ENCODE data around the gene PCED1B.

DNA sequence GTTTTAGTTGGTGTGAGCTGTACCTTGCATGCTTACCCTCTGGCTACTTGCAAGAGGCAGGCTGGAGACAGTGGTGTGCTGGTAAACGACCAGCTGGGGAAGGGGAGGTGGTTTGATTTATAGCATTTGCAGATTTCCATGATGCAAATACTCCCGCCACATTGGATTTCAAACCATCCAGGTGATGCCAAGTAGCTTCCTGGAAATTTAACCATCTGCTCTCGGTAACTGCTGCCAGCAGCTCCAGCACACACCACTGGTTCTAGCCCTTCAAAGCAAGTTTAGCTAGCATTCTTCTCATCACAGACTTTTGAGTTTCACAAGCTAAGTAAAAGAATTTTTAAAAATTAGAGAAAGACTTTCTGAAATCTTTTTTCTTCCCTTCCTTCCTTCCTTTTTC lies 104.8 kb downstream of the PCED1B start:
- TF ChIP-seq, protein P1, sequence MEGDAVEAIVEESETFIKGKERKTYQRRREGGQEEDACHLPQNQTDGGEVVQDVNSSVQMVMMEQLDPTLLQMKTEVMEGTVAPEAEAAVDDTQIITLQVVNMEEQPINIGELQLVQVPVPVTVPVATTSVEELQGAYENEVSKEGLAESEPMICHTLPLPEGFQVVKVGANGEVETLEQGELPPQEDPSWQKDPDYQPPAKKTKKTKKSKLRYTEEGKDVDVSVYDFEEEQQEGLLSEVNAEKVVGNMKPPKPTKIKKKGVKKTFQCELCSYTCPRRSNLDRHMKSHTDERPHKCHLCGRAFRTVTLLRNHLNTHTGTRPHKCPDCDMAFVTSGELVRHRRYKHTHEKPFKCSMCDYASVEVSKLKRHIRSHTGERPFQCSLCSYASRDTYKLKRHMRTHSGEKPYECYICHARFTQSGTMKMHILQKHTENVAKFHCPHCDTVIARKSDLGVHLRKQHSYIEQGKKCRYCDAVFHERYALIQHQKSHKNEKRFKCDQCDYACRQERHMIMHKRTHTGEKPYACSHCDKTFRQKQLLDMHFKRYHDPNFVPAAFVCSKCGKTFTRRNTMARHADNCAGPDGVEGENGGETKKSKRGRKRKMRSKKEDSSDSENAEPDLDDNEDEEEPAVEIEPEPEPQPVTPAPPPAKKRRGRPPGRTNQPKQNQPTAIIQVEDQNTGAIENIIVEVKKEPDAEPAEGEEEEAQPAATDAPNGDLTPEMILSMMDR (IDR thresholded peaks at IDR 0.05): no peak
- TF ChIP-seq POLR2AphosphoS5 (IDR thresholded peaks at IDR 0.05) (no peak), POLR2A (IDR thresholded peaks at IDR 0.05) (no peak)
